Karpas-422 (cell line): ENCODE data around the gene FUBP1. TPM values are rescaled to one million over a fixed set of nuclear protein-coding genes. Genes with fewer than 3 reads are reported as not detected.
A peak's percentile ranks its signal among the peaks of the same experiment; 100 is the strongest.

Experiments used
- DNase-seq: peaks from one replicate; pipeline ENCODE4 v3.0.0-alpha.2; 2015
- H2AFZ ChIP-seq: fragments of 200-600 bp; sonication (generic); 2 replicates; pipeline ENCODE4 v1.6.1; 2014; ENCODE audit warnings: antibody characterized with exemption, low read length, mixed read lengths
- H3K27ac ChIP-seq: fragments of 200-600 bp; sonication (generic); 2 replicates; pipeline ENCODE4 v1.5.1; 2014; ENCODE audit warnings: mild to moderate bottlenecking, low read length, moderate library complexity
- H3K27me3 ChIP-seq: fragments of 200-600 bp; sonication (generic); 2 replicates; pipeline ENCODE4 v1.6.1; 2014; ENCODE audit warnings: low read length, mixed read lengths
- H3K36me3 ChIP-seq: fragments of 200-600 bp; sonication (generic); 2 replicates; pipeline ENCODE4 v1.6.1; 2014; ENCODE audit warnings: low read length, mixed read lengths; ENCODE audit not compliant: insufficient read depth
- H3K4me1 ChIP-seq: fragments of 200-600 bp; sonication (generic); 2 replicates; pipeline ENCODE4 v1.6.1; 2014; ENCODE audit warnings: mild to moderate bottlenecking, low read length, mixed read lengths
- H3K4me2 ChIP-seq: fragments of 200-600 bp; sonication (generic); 2 replicates; pipeline ENCODE4 v1.6.1; 2014; ENCODE audit warnings: low read length, low read depth, mild to moderate bottlenecking; ENCODE audit not compliant: poor library complexity, severe bottlenecking
- H3K4me3 ChIP-seq: fragments of 200-600 bp; sonication (generic); 2 replicates; pipeline ENCODE4 v1.5.1; 2014; ENCODE audit warnings: mild to moderate bottlenecking, antibody characterized with exemption, low read length, mixed read lengths
- H3K79me2 ChIP-seq: fragments of 200-600 bp; sonication (generic); 2 replicates; pipeline ENCODE4 v1.6.1; 2014; ENCODE audit warnings: mild to moderate bottlenecking, low read length, mixed read lengths
- H3K9ac ChIP-seq: fragments of 200-600 bp; sonication (generic); 2 replicates; pipeline ENCODE4 v1.6.0; 2014; ENCODE audit warnings: low read length
- H3K9me2 ChIP-seq: fragments of 200-600 bp; sonication (generic), shearing (Covaris generic); replicated peaks from 2 replicates; pipeline ENCODE4 v1.6.0; 2014; ENCODE audit warnings: mild to moderate bottlenecking, low read length, moderate library complexity; ENCODE audit not compliant: insufficient read depth
- H3K9me3 ChIP-seq: fragments of 300-700, 200-600 bp; sonication (generic); 2 replicates; pipeline ENCODE4 v1.6.1; 2014; ENCODE audit warnings: low read length, mixed read lengths
- H4K20me1 ChIP-seq: fragments of 200-600 bp; sonication (generic); 2 replicates; pipeline ENCODE4 v1.6.1; 2014; ENCODE audit warnings: mild to moderate bottlenecking, antibody characterized with exemption, low read length, low read depth; ENCODE audit not compliant: insufficient read depth
- total RNA-seq: library from RNA; depleted of rRNA; stranded (reverse); fragments of >200 nt; shearing (Covaris generic); gene quantifications from 2 replicates; pipeline ENCODE4 v1.2.3, GENCODE V29; 2014; ENCODE audit warnings: low replicate concordance

FUBP1 gene
- total RNA-seq, 1 experiment from 2014 or later: 214 TPM

- Histone ChIP-seq H3K4me2 (no peak overlapping the region), H3K9me2 (no peaks in the 10 kb centered on the region), H3K36me3 (peaks cover 94% of the 10 kb centered on the region), H3K27me3 (no peaks in the 10 kb centered on the region), H3K27ac (no peak overlapping the region), H3K4me3 (no peak overlapping the region), H2AFZ (no peak overlapping the region), H3K4me1 (0 out of 2 replicates have a peak, but pooled peaks cover 4% of the 10 kb centered on the region), H3K79me2 (peaks cover 91% of the 10 kb centered on the region), H3K9me3 (no peaks in the 10 kb centered on the region), H3K9ac (no peak overlapping the region), H4K20me1 (peaks cover 41% of the 10 kb centered on the region)
- no peak for DNase-seq
Observed at GRCh38 chr1:77966291-77966690, 12.6 kb downstream of the FUBP1 start.

- Histone ChIP-seq H3K27ac (no peak overlapping the region), H4K20me1 (peaks cover 25% of the 10 kb centered on the region), H3K4me2 (no peak overlapping the region), H3K36me3 (peaks cover 90% of the 10 kb centered on the region), H2AFZ (no peak overlapping the region), H3K9ac (no peak overlapping the region), H3K4me3 (no peak overlapping the region), H3K9me2 (no peaks in the 10 kb centered on the region), H3K4me1 (no peaks in the 10 kb centered on the region), H3K27me3 (no peaks in the 10 kb centered on the region), H3K9me3 (no peaks in the 10 kb centered on the region), H3K79me2 (peaks cover 85% of the 10 kb centered on the region)
- DNase-seq: no peak
Observed at GRCh38 chr1:77961392-77961791, 17.5 kb downstream of the FUBP1 start.

DNA sequence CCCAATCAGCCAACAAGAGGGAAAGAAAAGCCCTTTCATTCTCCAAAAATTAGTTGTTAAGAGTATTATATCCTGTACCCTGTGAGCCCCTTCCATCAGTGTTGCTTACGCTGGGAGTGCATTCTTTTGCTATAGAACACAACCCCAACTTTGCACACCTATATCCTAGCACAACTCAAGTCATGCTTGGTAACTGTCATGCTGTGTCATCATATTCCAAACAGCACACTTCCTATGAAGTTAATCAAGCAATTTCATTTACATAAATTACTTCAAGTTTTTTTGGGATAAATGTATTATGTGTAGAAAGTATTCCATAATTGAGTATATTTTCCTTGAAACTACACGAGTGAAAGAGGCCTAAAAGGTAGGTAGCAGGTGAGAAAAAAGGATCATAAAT lies 20.0 kb downstream of the FUBP1 start:
- peaks cover 80% of the 10 kb centered on the region for H3K79me2 ChIP-seq
- peaks cover 22% of the 10 kb centered on the region for H4K20me1 ChIP-seq

DNA sequence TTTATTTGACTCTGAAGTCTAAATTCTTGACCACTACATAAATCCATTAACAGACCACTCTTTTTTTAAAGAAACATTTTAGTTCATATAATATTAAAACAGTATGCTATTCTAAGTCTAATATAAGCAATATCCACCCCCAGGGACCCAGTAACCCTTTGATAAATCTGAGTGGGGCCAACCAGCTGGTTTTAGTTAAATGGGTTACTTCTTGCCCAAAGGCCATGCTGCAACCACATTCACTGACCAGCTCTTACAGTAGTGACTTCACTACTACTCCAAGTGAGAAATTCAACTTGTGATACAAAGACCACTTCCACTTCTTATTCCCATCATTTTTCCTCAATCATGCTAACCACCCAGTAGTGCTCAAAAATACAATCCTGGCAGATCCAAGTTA lies 20.5 kb downstream of the FUBP1 start:
- Histone ChIP-seq H3K36me3 (peaks cover 93% of the 10 kb centered on the region), H3K9me2 (no peaks in the 10 kb centered on the region), H3K9me3 (no peaks in the 10 kb centered on the region), H3K9ac (no peak overlapping the region), H3K27me3 (no peaks in the 10 kb centered on the region), H3K27ac (no peak overlapping the region), H3K79me2 (peaks cover 77% of the 10 kb centered on the region), H2AFZ (no peak overlapping the region), H3K4me2 (no peak overlapping the region), H3K4me1 (peaks cover 7% of the 10 kb centered on the region), H4K20me1 (peaks cover 17% of the 10 kb centered on the region), H3K4me3 (no peak overlapping the region)
- no peak for DNase-seq

More for the DNA sequence above, 20.0 kb downstream of the FUBP1 start:
- Histone ChIP-seq H3K9me2 (no peaks in the 10 kb centered on the region), H3K9me3 (no peaks in the 10 kb centered on the region), H3K4me2 (no peak overlapping the region), H3K27me3 (no peaks in the 10 kb centered on the region), H3K9ac (no peak overlapping the region), H2AFZ (no peak overlapping the region), H3K4me1 (peaks cover 4% of the 10 kb centered on the region), H3K36me3 (peaks cover 94% of the 10 kb centered on the region), H3K27ac (no peak overlapping the region), H3K4me3 (no peak overlapping the region)
- no peak for DNase-seq

DNA sequence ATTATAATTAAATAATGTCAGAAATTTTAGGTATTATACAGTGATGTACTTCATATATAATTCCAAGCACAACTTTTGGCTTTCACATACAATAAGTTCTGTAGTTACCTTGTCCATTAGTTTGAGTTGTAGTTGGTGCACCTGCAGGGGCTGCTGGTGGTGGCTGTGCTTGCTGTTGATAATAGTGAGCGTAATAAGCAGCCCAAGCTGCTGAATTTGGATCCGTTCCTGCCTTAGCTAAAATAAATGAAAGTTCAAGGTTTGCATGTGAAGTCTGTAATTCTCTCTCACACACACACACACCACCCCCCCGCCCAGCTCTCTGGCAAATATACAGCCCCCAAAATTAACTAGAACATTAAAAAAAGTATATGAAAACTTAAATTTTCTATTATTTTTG lies 22.4 kb downstream of the FUBP1 start:
- Histone ChIP-seq H2AFZ (no peak overlapping the region), H3K4me2 (no peak overlapping the region), H3K36me3 (peaks cover 86% of the 10 kb centered on the region), H3K4me3 (no peak overlapping the region), H3K9me2 (no peaks in the 10 kb centered on the region), H3K27me3 (no peaks in the 10 kb centered on the region), H3K27ac (no peak overlapping the region), H3K9ac (no peak overlapping the region), H4K20me1 (peaks cover 17% of the 10 kb centered on the region), H3K4me1 (peaks cover 24% of the 10 kb centered on the region), H3K9me3 (no peaks in the 10 kb centered on the region), H3K79me2 (peaks cover 66% of the 10 kb centered on the region)
- no peak for DNase-seq

DNA sequence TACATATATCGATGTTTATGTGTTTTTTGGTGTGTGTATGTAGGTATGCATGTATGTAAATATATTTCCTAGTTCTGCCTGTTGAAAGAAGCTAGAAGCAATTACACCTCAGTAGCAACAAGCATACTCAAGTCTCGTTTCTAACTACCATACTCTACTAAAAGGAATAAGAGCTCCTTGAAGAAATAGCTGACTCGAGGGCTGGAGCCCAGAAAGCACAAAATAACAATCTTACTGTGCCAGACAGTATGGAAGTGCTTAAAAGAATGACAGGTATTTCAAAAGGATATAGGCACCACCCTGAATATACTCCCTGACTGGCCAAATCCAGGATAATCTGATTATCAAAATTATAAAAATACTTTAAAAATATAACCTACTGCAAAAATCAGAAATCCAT lies 23.2 kb downstream of the FUBP1 start:
- H3K9me2 ChIP-seq: no peaks in the 10 kb centered on the region
- no peak overlapping the region for H2AFZ ChIP-seq
- H3K4me2 ChIP-seq: no peak overlapping the region
- H3K27ac ChIP-seq: no peak overlapping the region
- H3K27me3 ChIP-seq: no peaks in the 10 kb centered on the region
- no peak overlapping the region for H3K9ac ChIP-seq
- H4K20me1 ChIP-seq: peaks cover 22% of the 10 kb centered on the region
- no peak for DNase-seq
- H3K9me3 ChIP-seq: no peaks in the 10 kb centered on the region
- H3K4me1 ChIP-seq: peaks cover 32% of the 10 kb centered on the region
- peaks cover 84% of the 10 kb centered on the region for H3K36me3 ChIP-seq
- H3K4me3 ChIP-seq: no peak overlapping the region
- H3K79me2 ChIP-seq: peaks cover 64% of the 10 kb centered on the region

GRCh38 chr1:77954521-77954920 lies 24.4 kb downstream of the FUBP1 start:
- H3K4me1 ChIP-seq: peaks cover 44% of the 10 kb centered on the region
- no peaks in the 10 kb centered on the region for H3K9me3 ChIP-seq
- peaks cover 29% of the 10 kb centered on the region for H4K20me1 ChIP-seq
- no peak overlapping the region for H3K4me3 ChIP-seq
- H3K9me2 ChIP-seq: no peaks in the 10 kb centered on the region
- H3K9ac ChIP-seq: no peak overlapping the region
- DNase-seq: no peak
- no peak overlapping the region for H2AFZ ChIP-seq
- H3K27ac ChIP-seq: no peak overlapping the region
- no peak overlapping the region for H3K4me2 ChIP-seq
- H3K36me3 ChIP-seq: peaks cover 81% of the 10 kb centered on the region
- no peaks in the 10 kb centered on the region for H3K27me3 ChIP-seq
- H3K79me2 ChIP-seq: peaks cover 60% of the 10 kb centered on the region

DNA sequence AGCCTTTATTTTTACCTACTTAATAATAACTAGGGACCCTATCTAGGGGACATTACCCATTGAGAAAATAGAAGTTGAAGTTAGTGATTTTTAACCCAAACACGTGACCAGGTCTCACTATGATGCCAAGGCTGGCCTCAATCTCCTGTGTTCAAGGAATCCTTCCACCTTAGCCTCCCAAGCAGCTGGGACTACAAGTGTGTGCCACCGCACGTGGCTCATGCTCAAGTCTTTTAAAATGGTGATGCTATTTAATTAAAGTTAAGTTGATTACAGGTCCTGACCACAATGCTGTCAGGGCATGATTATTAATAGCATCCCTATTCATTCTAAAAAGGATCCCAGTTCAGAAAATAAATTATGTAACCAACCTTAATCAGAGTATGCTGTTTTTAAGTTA lies 25.0 kb downstream of the FUBP1 start:
- H3K79me2 ChIP-seq: peaks cover 61% of the 10 kb centered on the region
- peaks cover 85% of the 10 kb centered on the region for H3K36me3 ChIP-seq
- no peak overlapping the region for H3K4me2 ChIP-seq
- no peak overlapping the region for H2AFZ ChIP-seq
- no peak overlapping the region for H3K4me3 ChIP-seq
- no peak overlapping the region for H3K27ac ChIP-seq
- H4K20me1 ChIP-seq: peaks cover 29% of the 10 kb centered on the region
- H3K9me3 ChIP-seq: no peaks in the 10 kb centered on the region
- no peaks in the 10 kb centered on the region for H3K9me2 ChIP-seq
- peaks cover 50% of the 10 kb centered on the region for H3K4me1 ChIP-seq
- no peak for DNase-seq
- no peaks in the 10 kb centered on the region for H3K27me3 ChIP-seq
- H3K9ac ChIP-seq: no peak overlapping the region

DNA sequence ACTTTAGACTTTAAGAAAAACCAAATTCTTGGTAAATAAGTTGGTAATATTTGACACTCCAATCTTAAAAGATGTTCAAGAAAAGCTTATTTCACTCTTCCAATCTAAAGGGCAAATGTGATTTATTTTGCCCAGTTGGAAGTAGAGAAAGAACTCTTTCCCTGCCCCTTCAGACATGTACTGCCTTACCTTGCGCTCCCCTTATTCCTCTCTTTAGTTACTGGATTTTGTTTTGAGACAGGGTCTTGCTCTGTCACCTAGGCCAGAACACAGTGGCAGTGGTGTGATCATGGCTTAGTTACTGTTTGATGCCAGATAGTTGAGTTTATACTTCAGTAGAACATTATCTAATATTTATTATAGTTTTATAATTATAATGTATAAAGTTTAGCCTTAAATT lies 27.5 kb downstream of the FUBP1 start:
- no peak overlapping the region for H2AFZ ChIP-seq
- DNase-seq: no peak
- H3K4me2 ChIP-seq: peak overlapping the region; percentile 38
- H4K20me1 ChIP-seq: peaks cover 31% of the 10 kb centered on the region
- H3K4me3 ChIP-seq: no peak overlapping the region
- H3K4me1 ChIP-seq: peaks cover 67% of the 10 kb centered on the region
- peaks cover 38% of the 10 kb centered on the region for H3K79me2 ChIP-seq
- H3K27me3 ChIP-seq: no peaks in the 10 kb centered on the region
- no peaks in the 10 kb centered on the region for H3K9me3 ChIP-seq
- H3K36me3 ChIP-seq: peaks cover 87% of the 10 kb centered on the region
- no peak overlapping the region for H3K9ac ChIP-seq
- no peaks in the 10 kb centered on the region for H3K9me2 ChIP-seq
- H3K27ac ChIP-seq: peak overlapping the region; percentile 48
